Embryonic facial prominence (tissue), 1 donor: Measurements from ENCODE around the gene PSMD5.

Experiments
- DNase-seq: peaks from one replicate; pipeline ENCODE4 v3.0.0-alpha.2; 2016; ENCODE audit errors: extremely low spot score

Gene PSMD5

GRCh38 chr9:120875195-120875565 is 32.5 kb upstream of the PSMD5 start:
- DNase-seq = no peak

- DNase-seq = no peak
Measured at GRCh38 chr9:120874226-120875194, 31.8 kb upstream of the PSMD5 start.

- DNase-seq = no peak
Measured at GRCh38 chr9:120873512-120873911, 30.8 kb upstream of the PSMD5 start.

GRCh38 chr9:120872791-120873502 is 30.2 kb upstream of the PSMD5 start:
- no peak for DNase-seq

- no peak for DNase-seq
Measured at GRCh38 chr9:120870206-120870605, 27.5 kb upstream of the PSMD5 start.

- DNase-seq = no peak
Measured at GRCh38 chr9:120869726-120870125, 27.0 kb upstream of the PSMD5 start.

GRCh38 chr9:120869360-120869687 is 26.6 kb upstream of the PSMD5 start:
- DNase-seq = no peak

- DNase-seq = peak; percentile 69
Measured at GRCh38 chr9:120868676-120869359, 26.1 kb upstream of the PSMD5 start.

- DNase-seq = no peak
Measured at GRCh38 chr9:120868339-120868675, 25.6 kb upstream of the PSMD5 start.

- DNase-seq = no peak
Measured at GRCh38 chr9:120867676-120868338, 25.1 kb upstream of the PSMD5 start.

- DNase-seq = no peak
Measured at GRCh38 chr9:120866651-120867050, 23.9 kb upstream of the PSMD5 start.

- DNase-seq = no peak
Measured at GRCh38 chr9:120865809-120866208, 23.1 kb upstream of the PSMD5 start.

GRCh38 chr9:120865176-120865575 is 22.5 kb upstream of the PSMD5 start:
- DNase-seq = no peak

GRCh38 chr9:120864719-120865118 is 22.0 kb upstream of the PSMD5 start:
- no peak for DNase-seq

- DNase-seq = no peak
Measured at GRCh38 chr9:120863833-120864232, 21.1 kb upstream of the PSMD5 start.

- DNase-seq = no peak
Measured at GRCh38 chr9:120862452-120862851, 19.7 kb upstream of the PSMD5 start.

GRCh38 chr9:120861935-120862334 is 19.2 kb upstream of the PSMD5 start:
- no peak for DNase-seq

- no peak for DNase-seq
Measured at GRCh38 chr9:120860083-120860482, 17.4 kb upstream of the PSMD5 start.

GRCh38 chr9:120859361-120859760 is 16.6 kb upstream of the PSMD5 start:
- DNase-seq = no peak

- no peak for DNase-seq
Measured at GRCh38 chr9:120857902-120858301, 15.2 kb upstream of the PSMD5 start.

GRCh38 chr9:120857481-120857880 is 14.8 kb upstream of the PSMD5 start:
- DNase-seq = no peak

- DNase-seq = no peak
Measured at GRCh38 chr9:120856700-120857099, 14.0 kb upstream of the PSMD5 start.
